HG02642 (cell line): ENCODE measurements around the gene FOCAD.

ENCODE experiments used
- ATAC-seq: cut with Tn5 transposase; IDR thresholded peaks from one replicate; pipeline ENCODE4 v1.9.1; 2021; ENCODE audit warnings: mild to moderate bottlenecking; ENCODE audit not compliant: unreplicated experiment, poor library complexity

FOCAD gene

GRCh38 chr9:20989923-20990341 lies 305.9 kb downstream of the FOCAD start:
- no peak for ATAC-seq

- no peak for ATAC-seq
These were observed 306.8 kb downstream of the FOCAD start for GRCh38 chr9:20990867-20991266.

- ATAC-seq, result no peak
These were observed 310.4 kb downstream of the FOCAD start for GRCh38 chr9:20994486-20994885.

GRCh38 chr9:20995616-20996015 lies 311.6 kb downstream of the FOCAD start:
- no peak for ATAC-seq

GRCh38 chr9:20996809-20997208 lies 312.8 kb downstream of the FOCAD start:
- ATAC-seq, result peak; percentile 42

- ATAC-seq, result peak; percentile 90
These were observed 313.5 kb downstream of the FOCAD start for GRCh38 chr9:20997503-20998076.

- no peak for ATAC-seq
These were observed 317.5 kb downstream of the FOCAD start for GRCh38 chr9:21001581-21001980.

GRCh38 chr9:21002040-21002439 lies 318.0 kb downstream of the FOCAD start:
- no peak for ATAC-seq

- ATAC-seq, result no peak
These were observed 331.2 kb downstream of the FOCAD start for GRCh38 chr9:21015129-21015815.

- ATAC-seq, result no peak
These were observed 331.9 kb downstream of the FOCAD start for GRCh38 chr9:21015995-21016394.

- no peak for ATAC-seq
These were observed 332.8 kb downstream of the FOCAD start for GRCh38 chr9:21016701-21017491.

GRCh38 chr9:21018177-21018576 lies 334.1 kb downstream of the FOCAD start:
- ATAC-seq, result no peak

GRCh38 chr9:21023861-21024260 lies 339.8 kb downstream of the FOCAD start:
- no peak for ATAC-seq

- ATAC-seq, result no peak
These were observed 343.2 kb downstream of the FOCAD start for GRCh38 chr9:21027295-21027694.

GRCh38 chr9:21028466-21028865 lies 344.4 kb downstream of the FOCAD start:
- ATAC-seq, result no peak

GRCh38 chr9:21029661-21030060 lies 345.6 kb downstream of the FOCAD start:
- no peak for ATAC-seq

- ATAC-seq, result peak; percentile 73
These were observed 346.5 kb downstream of the FOCAD start for GRCh38 chr9:21030389-21031035.

- peak; percentile 86 for ATAC-seq
These were observed 347.2 kb downstream of the FOCAD start, which contains the start of gene HACD4 for GRCh38 chr9:21031091-21031807. HACD4 (minus strand) TSS chr9:21031640; CDS start chr9:21031590, 50 bp downstream.

GRCh38 chr9:21031808-21032183 lies 347.7 kb downstream of the FOCAD start:
- ATAC-seq, result no peak

- ATAC-seq, result no peak
These were observed 353.2 kb downstream of the FOCAD start for GRCh38 chr9:21037278-21037677.
